ENCODE results near the gene ILF3. TPM values are rescaled to one million over a fixed set of nuclear protein-coding genes. Genes with fewer than 3 reads are reported as not detected.

ILF3 gene
- total and polyA plus RNA-seq, 11 donors, result 45.7 to 140 (median 110) TPM

GRCh38 chr19:10725415-10725814, 71.3 kb downstream of the ILF3 start:
- no peak for ATAC-seq
- TF ChIP-seq CTCF (IDR thresholded peaks at IDR 0.05), result no peak
- no peak for TF ChIP-seq POLR2A (IDR thresholded peaks at IDR 0.05)
- intact Hi-C loops (cut with DNase I), result no loop called here
- Histone ChIP-seq H3K9me3 (no peaks in the 10 kb centered on the region), H3K27ac (peak overlapping the region; percentile 34 to 90 (median 74)), H3K27me3 (no peaks in the 10 kb centered on the region), H3K4me3 (no peak overlapping the region), H3K36me3 (peaks cover 0 to 23% (median 3%) of the 10 kb centered on the region in 9 donors), H3K4me1 (peaks cover 3 to 89% (median 58%) of the 10 kb centered on the region in 12 donors)
- DNase-seq, result no peak
- 76 to 82% (median 81%) methylated on average over 4 of the region's 4 CpGs for WGBS, 4 donors

GRCh38 chr19:10726268-10726667, 72.1 kb downstream of the ILF3 start:
- DNase-seq, result peak in 1 of 5 donors; percentile 60
- TF ChIP-seq POLR2A (IDR thresholded peaks at IDR 0.05) (no peak), CTCF (IDR thresholded peaks at IDR 0.05) (no peak)
- Histone ChIP-seq H3K4me3 (peak overlapping the region in 2 of 12 donors; percentile 5 to 16), H3K4me1 (peaks cover 3 to 89% (median 57%) of the 10 kb centered on the region in 12 donors), H3K36me3 (peaks cover 0 to 19% (median 3%) of the 10 kb centered on the region in 9 donors), H3K27me3 (no peaks in the 10 kb centered on the region), H3K27ac (peak overlapping the region; percentile 59 to 90 (median 74)), H3K9me3 (no peaks in the 10 kb centered on the region)
- intact Hi-C loops (cut with DNase I), result loop anchor here in 1 of 10 donors (2.0 kb wide), 1 partner anchor 43 kb away; no protein-coding TSS in a partner anchor
- ATAC-seq, result peak; percentile 76 to 83 (median 78)
- whole genome bisulfite sequencing, 4 donors, result 57 to 64% (median 62%) methylated on average over 10 of the region's 10 CpGs

- intact Hi-C loops (cut with DNase I), result loop anchor here in 1 of 10 donors (2.0 kb wide), 1 partner anchor 41 kb away; no protein-coding TSS in a partner anchor
- Histone ChIP-seq H3K4me1 (peaks cover 3 to 92% (median 60%) of the 10 kb centered on the region in 12 donors), H3K4me3 (no peak overlapping the region), H3K9me3 (no peaks in the 10 kb centered on the region), H3K27ac (peak overlapping the region in 9 of 12 donors; percentile 8 to 90 (median 78)), H3K27me3 (no peaks in the 10 kb centered on the region), H3K36me3 (peaks cover 0 to 18% (median 3%) of the 10 kb centered on the region in 9 donors)
- TF ChIP-seq CTCF (IDR thresholded peaks at IDR 0.05) (no peak), POLR2A (IDR thresholded peaks at IDR 0.05) (no peak)
- WGBS, 4 donors, result 67 to 79% (median 69%) methylated on average over 14 of the region's 14 CpGs
- ATAC-seq (no peak), DNase-seq (no peak)
These were observed 73.6 kb downstream of the ILF3 start for GRCh38 chr19:10727685-10728201.

DNA sequence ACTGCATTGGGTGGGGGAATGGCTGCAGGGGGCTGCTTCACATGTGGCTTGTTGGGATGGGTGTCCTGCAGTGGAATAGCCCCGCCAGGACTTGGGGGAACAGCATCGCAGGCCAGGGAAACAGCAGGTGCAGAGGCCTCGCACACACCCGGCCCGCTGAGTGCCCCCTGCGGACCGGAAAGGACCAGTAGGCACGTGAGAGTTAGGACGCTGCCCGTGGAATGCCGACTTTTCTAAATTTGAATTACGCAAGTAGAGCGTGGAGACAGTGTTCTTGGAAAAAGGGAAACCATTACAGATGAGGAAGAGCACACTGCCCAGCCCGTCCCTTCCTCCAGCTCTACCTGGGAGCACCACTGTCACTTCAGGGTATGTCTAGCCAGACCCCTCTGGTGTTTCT, 75.3 kb downstream of the ILF3 start:
- intact Hi-C loops (cut with DNase I), result no loop called here
- peak overlapping the region in 6 of 12 donors; percentile 24 to 90 (median 57) for H3K27ac ChIP-seq
- 89 to 98% (median 94%) methylated on average over 14 of the region's 14 CpGs for WGBS, 4 donors

More for the DNA sequence above, 75.3 kb downstream of the ILF3 start:
- DNase-seq (no peak), ATAC-seq (peak in 1 of 4 donors; percentile 22)
- no peak for TF ChIP-seq POLR2A (IDR thresholded peaks at IDR 0.05)
- no peak for TF ChIP-seq CTCF (IDR thresholded peaks at IDR 0.05)
- Histone ChIP-seq H3K4me3 (no peak overlapping the region), H3K27me3 (no peaks in the 10 kb centered on the region), H3K36me3 (peaks cover 0 to 7% (median 0%) of the 10 kb centered on the region in 9 donors), H3K4me1 (peaks cover 3 to 86% (median 52%) of the 10 kb centered on the region in 12 donors), H3K9me3 (no peaks in the 10 kb centered on the region)
